Fibroblast of lung (primary cell): ENCODE results near the gene FER. TPM values are rescaled to one million over a fixed set of nuclear protein-coding genes. Genes with fewer than 3 reads are reported as not detected.
"Not testable (repeated sequence)": the region's sequence is repeated elsewhere in the genome, so short reads cannot be mapped to it uniquely, and the experiment has no call there.

Source experiments
- DNase-seq, 2 donors: peaks; one replicate each; pipeline versions ENCODE4 v3.0.0 to v3.0.0-alpha.2; 2010; ENCODE audit warnings: low read depth in 2 of 2
- H2AFZ ChIP-seq: 2 replicates; pipeline ENCODE4 v1.5.1; 2012; ENCODE audit warnings: low read length, control low read depth, inconsistent platforms
- H3K27ac ChIP-seq: 2 replicates; pipeline ENCODE4 v1.5.1; 2011; ENCODE audit warnings: low read length, control low read depth; ENCODE audit not compliant: insufficient read depth
- H3K27me3 ChIP-seq: 2 replicates; pipeline ENCODE4 v1.5.1; 2011; ENCODE audit warnings: mild to moderate bottlenecking, low read length; ENCODE audit not compliant: control insufficient read depth, insufficient read depth
- H3K36me3 ChIP-seq: 2 replicates; pipeline ENCODE4 v1.5.1; 2011; ENCODE audit warnings: low read length; ENCODE audit not compliant: control insufficient read depth, insufficient read depth
- H3K4me1 ChIP-seq: 2 replicates; pipeline ENCODE4 v1.5.1; 2011; ENCODE audit warnings: low read length; ENCODE audit not compliant: control insufficient read depth, insufficient read depth; ENCODE audit errors: extremely low read depth
- H3K4me2 ChIP-seq: 2 replicates; pipeline ENCODE4 v1.5.1; 2011; ENCODE audit warnings: low read length, control low read depth; ENCODE audit not compliant: insufficient read depth; ENCODE audit errors: extremely low read depth
- H3K4me3 ChIP-seq, 4 experiments: fragments of 200-600 bp in 1 of 4; sonication (generic) in 1 of 4; replicated peaks in 1 of 4; 2 replicates each; pipeline ENCODE4 v1.5.1; 2011 to 2016; ENCODE audit warnings: low read length in 4 of 4, low read depth in 3 of 4, mild to moderate bottlenecking in 3 of 4, control low read depth in 2 of 4, inconsistent platforms in 1 of 4, mixed read lengths in 1 of 4; ENCODE audit not compliant: insufficient read depth in 1 of 4; ENCODE audit errors: control extremely low read depth in 1 of 4
- H3K79me2 ChIP-seq: 2 replicates; pipeline ENCODE4 v1.5.1; 2012; ENCODE audit warnings: mild to moderate bottlenecking, low read length, inconsistent platforms; ENCODE audit not compliant: control insufficient read depth, insufficient read depth
- H3K9ac ChIP-seq: 2 replicates; pipeline ENCODE4 v1.5.1; 2011; ENCODE audit warnings: mild to moderate bottlenecking, low read length, control low read depth; ENCODE audit not compliant: insufficient read depth
- H3K9me3 ChIP-seq: 2 replicates; pipeline ENCODE4 v1.5.1; 2012; ENCODE audit warnings: low read depth, low read length; ENCODE audit not compliant: control insufficient read depth, insufficient read depth
- H4K20me1 ChIP-seq: 2 replicates; pipeline ENCODE4 v1.5.1; 2011; ENCODE audit warnings: low read length; ENCODE audit not compliant: control insufficient read depth, insufficient read depth; ENCODE audit errors: extremely low read depth
- CTCF ChIP-seq, 2 donors: IDR thresholded peaks in 1 of 2; conservative IDR thresholded peaks in 1 of 2; 1 replicate in 1 of 2; 2 replicates in 1 of 2; pipeline ENCODE4 v1.5.1; 2011 to 2012; ENCODE audit warnings: low read length in 2 of 2, control low read depth in 1 of 2, inconsistent platforms in 1 of 2, low read depth in 1 of 2, mild to moderate bottlenecking in 1 of 2
- EZH2 ChIP-seq: IDR thresholded peaks from 2 replicates; pipeline ENCODE4 v1.5.1; 2012; ENCODE audit warnings: low read length, control low read depth, mild to moderate bottlenecking; ENCODE audit errors: missing control alignments
- polyA plus RNA-seq, 2 donors: library from polyadenylated mRNA; depleted of rRNA in 1 of 2; stranded (reverse) in 1 of 2; unstranded in 1 of 2; fragments of >200 nt; gene quantifications; 2 replicates each; pipeline ENCODE4 v1.2.1, GENCODE V29; 2011 to 2012; ENCODE audit warnings: missing spikeins in 1 of 2
- total RNA-seq: library from RNA; depleted of rRNA; stranded (reverse); fragments of >200 nt; gene quantifications from 2 replicates; pipeline ENCODE4 v1.2.1, GENCODE V29; 2014

The FER gene
- total and polyA plus RNA-seq, 2 donors (not counting 1 experiment from before 2014, with no cell fraction given), result 12.2 to 21.3 TPM

GRCh38 chr5:108793207-108793606 lies 45.5 kb downstream of the FER start:
- Histone ChIP-seq H3K36me3 (no peaks in the 10 kb centered on the region), H3K9ac (no peak overlapping the region), H3K9me3 (no peaks in the 10 kb centered on the region), H3K79me2 (peaks cover 2% of the 10 kb centered on the region), H2AFZ (no peak overlapping the region), H3K27ac (no peak overlapping the region), H3K4me1 (no peaks in the 10 kb centered on the region), H3K4me3 (no peak overlapping the region), H3K27me3 (no peaks in the 10 kb centered on the region), H4K20me1 (no peaks in the 10 kb centered on the region), H3K4me2 (no peak overlapping the region)
- TF ChIP-seq EZH2 (no peak), CTCF (conservative IDR thresholded peaks at IDR 0.05 in 1 of 2, IDR thresholded peaks at IDR 0.05 in 1 of 2; ENCODE audit: low read depth in 1 of 2, low read length in 2 of 2) (no peak)
- no peak for DNase-seq

- not testable (repeated sequence) for H3K4me2 ChIP-seq, H4K20me1 ChIP-seq, H3K9ac ChIP-seq, DNase-seq, H3K27me3 ChIP-seq, H2AFZ ChIP-seq, H3K4me1 ChIP-seq, H3K79me2 ChIP-seq, H3K4me3 ChIP-seq, H3K36me3 ChIP-seq, H3K9me3 ChIP-seq, H3K27ac ChIP-seq
Observed at GRCh38 chr5:108794349-108794748, 46.7 kb downstream of the FER start.

- Histone ChIP-seq H2AFZ (no peak overlapping the region), H3K4me3 (no peak overlapping the region), H3K79me2 (peaks cover 4% of the 10 kb centered on the region), H3K36me3 (no peaks in the 10 kb centered on the region), H3K27me3 (no peaks in the 10 kb centered on the region), H3K4me2 (no peak overlapping the region), H3K9ac (no peak overlapping the region), H3K27ac (no peak overlapping the region), H3K9me3 (no peaks in the 10 kb centered on the region), H4K20me1 (no peaks in the 10 kb centered on the region), H3K4me1 (no peaks in the 10 kb centered on the region)
- no peak for TF ChIP-seq CTCF (conservative IDR thresholded peaks at IDR 0.05 in 1 of 2, IDR thresholded peaks at IDR 0.05 in 1 of 2; ENCODE audit: low read depth in 1 of 2, low read length in 2 of 2)
- no peak for TF ChIP-seq EZH2
- no peak for DNase-seq
Observed at GRCh38 chr5:108797396-108797795, 49.7 kb downstream of the FER start.
